HG02981 (cell line): ENCODE data around the gene FCRL3.
A peak's percentile ranks its signal among the peaks of the same experiment; 100 is the strongest.
"Not testable (repeated sequence)": the region's sequence is repeated elsewhere in the genome, so short reads cannot be mapped to it uniquely, and the experiment has no call there.

Experiments used
- ATAC-seq: cut with Tn5 transposase; IDR thresholded peaks from one replicate; pipeline ENCODE4 v1.9.1; 2021; ENCODE audit warnings: mild to moderate bottlenecking, moderate library complexity; ENCODE audit not compliant: unreplicated experiment

FCRL3 gene, protein sequence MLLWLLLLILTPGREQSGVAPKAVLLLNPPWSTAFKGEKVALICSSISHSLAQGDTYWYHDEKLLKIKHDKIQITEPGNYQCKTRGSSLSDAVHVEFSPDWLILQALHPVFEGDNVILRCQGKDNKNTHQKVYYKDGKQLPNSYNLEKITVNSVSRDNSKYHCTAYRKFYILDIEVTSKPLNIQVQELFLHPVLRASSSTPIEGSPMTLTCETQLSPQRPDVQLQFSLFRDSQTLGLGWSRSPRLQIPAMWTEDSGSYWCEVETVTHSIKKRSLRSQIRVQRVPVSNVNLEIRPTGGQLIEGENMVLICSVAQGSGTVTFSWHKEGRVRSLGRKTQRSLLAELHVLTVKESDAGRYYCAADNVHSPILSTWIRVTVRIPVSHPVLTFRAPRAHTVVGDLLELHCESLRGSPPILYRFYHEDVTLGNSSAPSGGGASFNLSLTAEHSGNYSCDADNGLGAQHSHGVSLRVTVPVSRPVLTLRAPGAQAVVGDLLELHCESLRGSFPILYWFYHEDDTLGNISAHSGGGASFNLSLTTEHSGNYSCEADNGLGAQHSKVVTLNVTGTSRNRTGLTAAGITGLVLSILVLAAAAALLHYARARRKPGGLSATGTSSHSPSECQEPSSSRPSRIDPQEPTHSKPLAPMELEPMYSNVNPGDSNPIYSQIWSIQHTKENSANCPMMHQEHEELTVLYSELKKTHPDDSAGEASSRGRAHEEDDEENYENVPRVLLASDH

DNA sequence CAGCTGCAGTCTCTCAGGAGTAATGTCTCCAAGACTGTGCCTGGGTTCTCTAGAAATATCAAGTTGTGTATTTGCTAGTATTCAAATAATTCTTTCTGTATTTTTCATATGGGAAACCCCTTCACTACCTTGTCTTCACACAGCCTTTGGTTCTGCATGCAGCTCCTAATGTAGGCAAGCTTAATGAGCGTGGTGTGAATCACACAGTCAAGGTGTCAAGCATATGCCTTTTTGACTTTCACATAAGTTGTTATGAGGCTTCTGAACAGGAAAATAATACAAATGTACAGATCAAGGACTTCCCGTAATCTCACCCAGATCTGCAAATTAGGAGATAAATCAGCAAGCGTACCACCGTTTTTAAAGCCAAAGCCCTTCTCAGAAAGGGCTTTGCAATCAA, at the start of gene FCRL3:
FCRL3 (minus strand) TSS at position 38 of the 400 bp plus-strand sequence. CDS start 280 bp downstream, outside the sequence.
- no peak for ATAC-seq

DNA sequence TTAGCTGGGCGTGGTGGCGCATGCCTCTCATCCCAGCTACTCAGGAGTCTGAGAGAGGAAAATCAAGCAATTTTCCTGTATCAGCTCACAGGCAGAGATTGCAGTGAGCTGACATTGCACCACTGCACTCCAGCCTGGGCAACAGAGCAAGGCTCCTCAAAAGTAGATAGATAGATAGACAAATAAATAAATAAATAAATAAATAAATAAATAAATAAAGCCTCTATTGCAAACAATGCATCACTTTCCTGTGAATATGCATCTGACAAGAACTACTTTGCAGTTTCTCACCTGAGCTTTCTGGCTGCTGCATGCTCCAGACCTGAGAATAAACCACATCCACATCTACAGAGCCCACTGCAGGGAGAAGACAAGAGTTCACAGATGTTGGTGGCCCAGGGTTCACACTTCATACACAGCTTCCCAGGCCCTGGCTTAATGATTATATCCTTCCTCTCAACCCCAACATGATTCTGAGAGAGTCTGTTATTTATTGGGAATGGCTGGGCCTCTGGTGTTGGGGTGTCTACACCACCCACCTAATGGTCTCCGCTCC, 47.8 kb upstream of the FCRL3 start:
- ATAC-seq: no peak

DNA sequence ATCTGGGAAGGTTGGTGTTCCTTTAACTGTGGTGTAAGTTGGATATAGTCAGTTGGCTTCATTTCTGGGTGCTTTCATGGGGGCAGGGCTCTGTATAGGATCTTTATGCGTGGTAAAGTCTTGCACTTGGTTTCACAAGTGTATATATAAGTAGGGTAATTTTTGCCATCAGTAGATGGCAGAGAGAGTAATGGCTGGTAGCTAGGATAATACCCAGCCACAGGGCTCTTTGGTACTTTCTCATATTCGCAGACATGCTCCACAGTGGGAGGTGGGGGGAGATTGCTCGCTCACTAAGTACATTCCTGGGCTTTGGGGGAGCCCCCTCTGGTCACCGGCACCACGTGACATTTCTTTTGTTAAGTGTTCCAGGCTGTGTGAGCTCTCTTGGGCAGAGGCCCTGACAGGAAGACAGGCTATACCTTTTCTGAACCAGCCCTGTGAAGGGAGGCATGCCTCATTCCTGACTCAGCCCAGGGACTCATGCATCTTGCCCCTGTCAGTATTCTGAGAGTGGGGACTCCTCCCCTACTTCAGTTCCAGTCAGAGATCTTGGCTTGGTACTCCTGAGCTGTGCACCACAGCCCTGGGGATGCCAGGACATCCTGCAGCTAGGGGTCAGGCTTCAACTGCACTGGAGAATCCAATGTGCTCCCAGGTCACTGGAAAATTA, 38.8 kb upstream of the FCRL3 start:
- ATAC-seq: no peak

DNA sequence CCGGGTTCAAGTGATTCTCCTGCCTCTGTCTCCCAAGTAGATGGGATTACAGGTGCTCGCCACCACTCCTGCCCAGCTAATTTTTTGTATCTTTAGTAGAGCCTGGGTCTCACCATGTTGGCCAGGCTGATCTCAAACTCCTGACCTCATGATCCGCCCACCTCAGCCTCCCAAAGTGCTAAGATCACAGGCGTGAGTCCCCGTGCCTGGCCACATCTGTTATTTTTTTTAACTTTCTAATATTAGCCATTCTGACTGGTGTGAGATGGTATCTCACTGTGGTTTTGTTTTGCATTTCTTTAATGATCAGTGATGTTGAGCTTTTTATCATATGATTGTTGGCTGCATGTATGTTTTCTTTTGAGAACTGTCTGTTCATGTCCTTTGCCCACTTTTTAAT, 35.4 kb upstream of the FCRL3 start:
- not testable (repeated sequence) for ATAC-seq

DNA sequence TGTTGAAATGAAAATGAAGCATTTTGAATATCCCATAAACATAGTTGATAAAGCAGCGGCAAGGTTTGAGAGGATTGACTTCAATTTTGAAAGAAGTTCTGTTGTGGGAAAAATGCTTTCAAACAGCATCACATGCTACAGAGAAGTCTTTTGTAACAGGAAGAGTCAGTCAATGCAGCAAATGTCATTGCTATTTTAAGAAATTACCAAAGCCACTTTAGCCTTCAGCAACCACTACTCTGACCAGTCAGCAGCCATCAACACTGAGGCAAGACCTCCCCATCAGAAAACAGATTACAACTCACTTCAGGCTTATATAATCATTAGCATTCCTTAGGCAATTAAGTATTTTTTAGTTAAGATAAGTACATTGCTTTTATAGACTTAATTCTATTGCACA, 33.8 kb upstream of the FCRL3 start:
- no peak for ATAC-seq

DNA sequence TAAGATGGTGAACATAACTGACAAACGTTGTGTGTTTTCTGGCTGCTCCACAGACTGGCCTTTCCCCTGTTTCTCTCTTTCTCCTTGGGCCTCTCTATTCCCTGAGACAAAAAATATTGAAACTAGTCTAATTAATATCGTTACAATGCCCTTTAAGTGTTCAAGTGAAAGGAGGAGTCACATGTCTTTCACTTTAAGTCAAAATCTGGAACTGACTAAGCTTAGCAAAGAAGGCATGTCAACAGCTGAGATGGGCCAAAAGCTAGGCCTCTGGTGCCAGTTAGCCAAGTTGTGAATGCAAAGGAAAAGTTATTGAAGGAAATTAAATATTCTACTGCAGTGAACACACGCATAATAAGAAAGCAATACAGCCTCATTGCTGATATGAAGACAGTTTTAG, 32.2 kb upstream of the FCRL3 start:
- no peak for ATAC-seq

DNA sequence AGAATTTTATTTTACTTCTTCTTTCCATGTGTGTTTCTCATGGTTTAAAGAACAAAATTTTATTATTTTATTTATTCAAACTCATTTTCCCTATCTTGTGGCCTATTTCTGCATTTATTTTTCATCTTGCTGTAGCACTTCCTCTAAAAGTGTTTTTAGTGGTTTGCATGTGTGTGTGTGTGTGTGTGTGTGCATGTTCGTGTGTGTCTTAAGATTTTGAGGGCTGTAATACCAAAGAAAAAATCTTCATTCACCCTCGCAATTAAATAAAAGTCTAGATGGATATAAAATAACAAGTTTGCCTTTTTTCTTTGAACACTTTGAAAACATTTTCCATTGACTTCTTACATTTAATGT, 24.6 kb upstream of the FCRL3 start:
- no peak for ATAC-seq

DNA sequence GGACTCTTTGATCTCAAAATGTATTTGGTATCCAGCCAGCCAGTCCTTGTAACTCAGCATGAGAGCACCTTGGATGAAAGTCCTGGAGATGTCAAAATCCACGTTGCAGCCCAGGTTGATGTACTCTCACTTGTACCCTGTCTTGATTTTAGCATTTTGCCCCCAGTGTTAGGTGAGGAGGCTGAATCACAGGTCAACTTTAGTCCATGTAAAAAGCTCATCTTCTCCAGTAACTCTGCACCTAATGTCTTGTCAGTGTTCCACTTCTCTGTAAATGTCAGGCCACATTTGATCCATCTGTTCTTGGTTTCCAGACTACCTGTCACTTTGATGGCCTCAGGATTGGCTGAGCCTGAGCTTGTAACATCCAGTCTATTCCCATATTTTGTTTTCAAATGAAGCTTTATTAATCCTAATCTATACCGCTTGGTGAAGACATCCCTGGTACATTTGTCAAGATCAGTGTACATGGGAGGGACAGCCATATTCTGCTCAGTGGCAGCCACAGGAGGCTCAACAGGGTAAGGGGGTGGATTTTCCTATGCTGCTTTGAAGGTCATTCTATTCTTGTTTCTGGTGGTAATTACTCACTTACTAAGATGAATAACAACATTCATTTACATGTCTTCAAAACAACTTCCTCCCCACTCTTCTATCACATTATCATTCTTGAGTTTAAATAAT, 24.1 kb upstream of the FCRL3 start:
- no peak for ATAC-seq

DNA sequence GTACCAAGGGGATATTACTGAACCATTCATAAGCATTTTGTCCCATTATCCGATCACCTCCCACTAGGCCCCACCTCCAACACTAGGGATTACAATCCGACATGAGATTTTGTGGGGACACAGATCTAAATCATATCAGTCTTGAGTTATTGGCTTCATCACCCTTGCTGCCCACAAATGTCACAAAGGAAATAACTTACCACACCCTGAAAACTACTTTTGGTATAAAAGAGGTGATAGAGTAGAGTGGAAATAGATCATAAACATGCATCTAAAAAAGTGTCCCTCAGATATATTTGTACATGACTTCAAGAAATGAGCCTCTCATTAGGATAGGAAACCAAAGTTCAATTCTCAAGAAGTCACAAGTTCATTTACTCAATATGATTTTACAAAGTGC, 22.6 kb upstream of the FCRL3 start:
- ATAC-seq: no peak

DNA sequence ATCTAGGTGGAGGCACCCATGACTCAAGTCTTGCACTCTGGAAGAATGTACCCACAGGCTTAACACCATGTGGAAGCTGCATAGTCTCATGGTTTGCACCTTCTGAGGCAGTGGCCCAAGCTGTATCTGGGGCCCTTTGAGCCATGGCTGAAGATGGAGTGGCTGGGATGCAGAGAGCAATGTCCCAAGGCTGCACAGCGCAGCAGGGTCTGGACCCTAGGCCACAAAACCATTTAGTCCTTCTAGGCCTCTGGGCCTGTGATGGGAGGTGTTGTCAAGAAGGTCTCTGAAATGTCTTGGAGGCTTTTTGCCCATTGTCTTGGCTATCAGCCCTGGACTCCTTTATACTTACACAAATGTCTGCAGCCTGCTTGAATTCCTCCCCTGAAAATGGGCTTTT, 21.4 kb upstream of the FCRL3 start:
- no peak for ATAC-seq

DNA sequence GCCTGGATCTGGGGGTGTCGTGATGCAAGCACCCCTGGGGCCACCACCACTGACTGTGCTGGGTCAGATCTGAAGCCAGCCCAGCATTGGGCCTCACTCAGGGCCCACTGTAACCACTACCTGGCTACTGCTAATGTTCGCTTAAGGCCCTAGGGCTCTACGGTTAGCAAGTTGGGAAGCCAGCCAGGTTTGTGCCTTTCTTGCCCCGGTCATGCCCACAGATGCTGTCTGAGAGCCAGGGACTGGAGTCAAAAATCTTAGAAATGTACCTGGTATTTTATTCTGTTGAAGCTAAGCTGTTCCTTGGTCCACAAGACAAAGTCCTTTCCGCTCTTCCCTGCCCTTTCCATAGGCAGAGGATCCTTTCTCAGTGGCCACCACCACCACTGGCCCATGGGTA, 15.2 kb upstream of the FCRL3 start:
- ATAC-seq: no peak

DNA sequence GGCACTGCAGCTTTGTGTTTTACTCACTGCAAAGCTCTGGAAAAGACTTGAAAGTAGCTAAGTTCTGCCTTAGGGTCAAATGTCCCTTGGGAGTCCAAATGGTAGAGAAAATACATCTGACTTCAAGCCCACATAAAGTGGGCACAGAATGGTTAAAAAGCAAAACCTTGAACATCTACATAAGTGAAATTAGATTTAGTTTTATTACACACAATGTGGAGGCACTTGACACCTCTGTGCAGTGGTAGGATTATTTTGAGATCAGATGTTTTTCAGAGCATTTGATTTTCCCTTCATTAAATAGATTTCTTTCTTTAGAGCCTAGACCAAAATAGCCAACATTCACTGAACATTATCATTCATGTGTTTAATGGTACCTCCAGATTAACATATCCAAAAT, 11.2 kb upstream of the FCRL3 start:
- ATAC-seq: no peak

DNA sequence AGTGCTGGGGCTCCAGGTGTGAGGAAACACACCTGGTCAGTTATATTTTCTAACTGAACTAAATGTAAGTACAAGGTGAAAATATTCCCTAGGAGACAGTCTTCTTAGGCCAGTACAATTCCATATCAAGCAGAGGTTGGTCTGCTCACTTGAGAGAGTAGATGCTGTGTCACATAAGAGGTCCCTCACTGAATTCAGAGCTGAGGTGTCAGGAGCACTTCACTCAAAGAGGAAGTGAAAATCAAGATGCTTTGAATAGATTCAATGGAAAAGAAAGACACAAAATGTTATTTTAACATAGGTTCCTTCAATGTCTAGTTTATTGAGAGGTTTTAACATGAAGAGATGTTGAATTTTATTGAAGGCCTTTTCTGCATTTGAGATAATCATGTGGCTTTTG, 4.3 kb upstream of the FCRL3 start:
- peak; percentile 45 for ATAC-seq

DNA sequence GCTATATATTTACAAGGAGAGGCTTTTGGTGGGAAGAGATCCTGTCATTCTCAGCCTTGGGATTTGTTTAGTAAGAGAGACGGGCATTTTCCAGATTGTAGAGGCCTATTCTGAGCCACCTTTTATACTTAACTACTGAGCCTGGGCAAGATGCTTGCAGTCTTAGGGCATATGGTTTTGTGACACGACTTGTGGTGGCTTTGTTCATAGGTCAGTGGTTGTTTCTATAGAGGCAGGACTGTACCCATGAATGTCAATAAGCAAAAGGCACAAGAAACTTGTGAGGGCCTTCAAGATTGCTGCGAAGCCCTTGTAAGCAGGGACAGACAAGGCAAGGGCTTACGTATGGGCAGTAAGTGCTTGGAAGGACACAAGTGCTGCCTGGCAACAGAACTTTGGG, 3.4 kb upstream of the FCRL3 start:
- ATAC-seq: no peak

DNA sequence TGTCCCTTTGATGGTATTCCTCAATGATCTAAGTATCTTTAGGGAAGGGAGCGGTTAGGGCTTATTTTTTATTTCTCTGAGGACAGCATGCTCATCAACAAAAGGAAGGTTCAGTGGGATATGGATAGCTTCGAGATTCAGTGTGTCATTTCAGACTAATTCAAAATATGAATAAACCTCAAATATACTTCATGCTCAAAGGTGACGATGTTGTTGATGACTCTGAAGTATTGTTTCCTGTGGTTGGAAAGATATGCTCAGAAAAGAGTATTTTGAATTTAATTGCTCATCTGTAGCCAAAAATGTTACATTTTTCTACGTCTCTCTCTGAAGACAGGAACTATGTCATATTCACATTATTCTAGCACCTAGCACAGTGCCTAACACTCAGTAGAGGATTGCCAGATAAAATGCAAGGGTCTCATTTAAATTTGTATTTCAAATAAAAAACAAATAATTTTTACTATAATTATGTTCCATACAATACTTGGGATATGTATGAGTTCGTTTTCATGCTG, 1.8 kb upstream of the FCRL3 start:
- no peak for ATAC-seq

DNA sequence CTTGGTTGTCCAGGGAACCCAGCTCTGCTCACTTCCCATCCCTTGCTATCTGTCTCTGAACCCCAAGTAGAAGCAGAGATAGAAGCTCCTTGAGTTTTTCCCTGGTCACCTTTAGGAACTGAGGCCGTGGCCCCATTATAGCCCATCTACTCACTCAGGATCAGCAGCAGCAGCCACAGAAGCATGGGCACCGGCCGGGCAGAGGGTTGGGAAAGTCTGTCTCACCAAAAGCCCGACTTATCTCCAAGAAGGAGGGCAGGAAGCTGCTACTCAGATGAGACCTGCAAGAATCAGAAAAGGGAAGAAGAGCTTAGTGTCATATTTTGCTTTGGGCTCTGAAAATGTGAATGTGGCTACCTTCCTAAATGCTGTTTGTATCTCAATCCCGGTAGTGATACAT, 264 bp downstream of the FCRL3 start:
- ATAC-seq: no peak

DNA sequence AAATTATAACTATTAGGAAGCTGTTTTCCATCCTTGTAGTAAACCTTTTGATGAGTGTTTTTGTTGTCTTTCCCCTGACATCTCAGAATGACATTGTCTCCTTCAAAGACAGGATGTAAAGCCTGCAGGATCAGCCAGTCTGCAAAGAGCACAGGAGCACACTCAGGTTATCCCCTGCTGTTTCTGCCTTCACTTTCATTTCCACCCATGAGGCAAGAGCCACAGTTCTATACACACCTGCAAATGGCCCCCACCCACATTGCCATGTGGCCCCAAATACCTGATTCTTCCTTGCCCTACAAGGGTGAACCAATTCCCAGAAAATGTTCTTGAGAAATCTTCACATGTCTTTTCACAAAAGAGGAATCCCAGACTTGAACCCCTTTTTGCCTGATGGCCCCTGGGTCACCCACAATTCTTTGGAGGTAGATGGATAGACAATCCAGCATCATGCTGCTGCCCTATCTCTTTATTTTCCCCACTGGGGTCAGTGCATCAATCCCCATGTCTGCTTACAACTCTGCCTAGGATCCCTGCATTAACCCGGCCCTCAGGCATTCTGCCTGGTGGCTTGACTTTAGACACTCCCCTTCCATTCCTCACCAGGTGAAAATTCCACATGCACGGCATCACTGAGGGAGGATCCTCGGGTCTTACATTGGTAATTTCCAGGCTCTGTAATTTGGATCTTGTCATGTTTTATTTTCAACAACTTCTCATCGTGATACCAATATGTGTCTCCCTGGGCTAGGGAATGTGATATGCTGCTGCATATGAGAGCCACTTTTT, 2.6 kb downstream of the FCRL3 start:
- no peak for ATAC-seq

DNA sequence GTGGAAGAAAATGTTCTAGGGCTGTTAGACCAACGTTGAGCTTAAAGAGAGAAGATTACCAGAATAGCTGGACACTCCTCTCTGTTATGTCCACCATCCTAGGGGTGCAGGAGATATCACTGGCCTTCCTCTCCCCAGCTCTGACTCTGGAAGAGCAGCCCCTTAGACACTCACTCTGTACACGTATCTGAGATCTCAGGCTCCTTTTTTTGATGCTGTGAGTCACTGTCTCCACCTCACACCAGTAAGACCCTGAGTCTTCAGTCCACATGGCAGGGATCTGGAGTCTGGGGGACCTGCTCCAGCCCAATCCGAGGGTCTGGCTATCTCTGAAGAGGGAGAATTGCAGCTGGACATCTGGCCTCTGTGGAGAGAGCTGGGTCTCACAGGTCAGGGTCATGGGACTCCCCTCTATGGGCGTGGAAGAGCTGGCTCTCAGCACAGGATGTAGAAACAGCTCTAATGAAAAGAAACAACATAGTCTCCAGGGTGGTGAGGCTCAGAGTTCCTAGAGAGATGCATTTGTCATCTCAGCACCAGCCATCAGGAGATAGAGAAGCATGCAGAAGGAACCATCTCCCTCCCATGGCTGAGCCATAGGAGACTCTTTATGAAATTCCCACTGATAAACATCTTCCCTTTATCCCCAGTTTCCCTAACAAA, 3.5 kb downstream of the FCRL3 start:
- ATAC-seq: no peak

DNA sequence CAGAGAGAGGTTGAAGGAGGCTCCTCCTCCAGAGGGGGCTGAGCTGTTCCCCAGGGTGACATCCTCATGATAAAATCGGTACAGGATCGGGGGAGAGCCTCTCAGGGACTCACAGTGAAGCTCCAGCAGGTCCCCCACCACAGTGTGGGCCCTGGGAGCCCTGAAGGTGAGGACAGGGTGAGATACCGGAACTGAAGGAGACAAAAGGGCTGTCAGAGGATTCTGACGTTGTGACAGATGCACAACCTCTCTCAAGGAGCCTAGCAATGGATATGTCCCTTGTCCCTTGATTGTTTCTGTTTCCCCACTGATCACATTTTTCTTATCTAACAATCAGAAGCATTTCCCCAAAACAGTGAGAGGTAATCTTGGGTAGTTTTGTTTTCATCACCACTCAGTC, 5.2 kb downstream of the FCRL3 start:
- ATAC-seq: no peak
